ENCODE data around the gene KL. TPM values are rescaled to one million over a fixed set of nuclear protein-coding genes. Genes with fewer than 3 reads are reported as not detected.

KL gene
- polyA plus RNA-seq, 3 donors: 0.62 to 3.1 (median 0.67) TPM

DNA sequence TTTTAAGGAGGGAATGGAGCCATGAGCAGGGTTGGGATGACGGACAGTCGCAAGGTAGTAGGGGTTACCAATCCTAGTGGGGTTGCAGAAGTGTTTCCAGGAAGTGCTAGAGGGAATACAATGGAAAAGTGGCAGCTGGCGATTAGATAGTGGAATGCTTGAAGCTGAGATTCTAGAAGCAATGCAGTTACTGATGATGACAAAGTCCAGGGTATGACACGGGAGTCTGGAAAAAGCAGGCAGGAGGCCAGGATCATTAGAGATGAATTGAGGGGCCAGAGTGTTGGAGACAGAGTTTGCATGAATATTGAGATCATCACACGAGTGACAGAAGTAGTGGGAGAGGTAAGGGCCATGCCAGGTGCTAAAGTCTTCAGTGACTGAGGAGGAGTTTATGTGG is 17.3 kb upstream of the KL start:
- 68 to 91% (median 90%) methylated on average over 5 of the region's 5 CpGs for WGBS, 3 donors

GRCh38 chr13:33000365-33000764 is 15.9 kb upstream of the KL start:
- no peak overlapping the region for H3K27ac ChIP-seq (ENCODE audit: low read depth, low read length)
- WGBS, 3 donors: 92 to 100% (median 93%) methylated on average over 1 of the region's 1 CpG

More for the DNA sequence above, 17.3 kb upstream of the KL start:
- no peak overlapping the region for H3K27ac ChIP-seq (ENCODE audit: low read depth, low read length)

GRCh38 chr13:33003458-33004019 is 12.7 kb upstream of the KL start:
- H3K27ac ChIP-seq (ENCODE audit: low read depth, low read length): no peak overlapping the region
- 82 to 94% (median 93%) methylated on average over 2 of the region's 2 CpGs for WGBS, 3 donors

GRCh38 chr13:33004511-33004910 is 11.7 kb upstream of the KL start:
- 6 to 32% (median 7%) methylated on average over 3 of the region's 3 CpGs for WGBS, 3 donors
- H3K27ac ChIP-seq (ENCODE audit: low read depth, low read length): no peak overlapping the region

DNA sequence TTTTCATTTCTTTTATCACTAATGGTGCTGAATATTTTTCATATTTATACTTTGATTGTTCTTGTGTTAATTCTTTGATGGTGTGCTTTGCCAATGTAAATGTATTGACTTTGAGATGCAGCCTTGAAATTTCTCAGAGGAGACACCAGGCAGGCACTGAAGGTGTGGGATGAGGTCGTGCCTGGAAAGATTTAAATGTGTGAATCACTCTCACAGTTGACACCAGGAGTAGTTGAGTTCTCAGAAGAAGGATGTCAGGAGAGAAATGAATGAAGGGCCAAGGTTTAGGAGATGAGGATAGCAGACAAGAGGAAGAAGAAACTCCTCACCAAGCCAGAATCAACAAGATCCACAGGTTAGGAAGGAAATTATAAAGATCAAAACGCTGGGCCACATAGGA is 10.1 kb upstream of the KL start:
- H3K27ac ChIP-seq (ENCODE audit: low read depth, low read length): no peak overlapping the region
- whole genome bisulfite sequencing, 3 donors: 54 to 80% (median 68%) methylated on average over 2 of the region's 2 CpGs

DNA sequence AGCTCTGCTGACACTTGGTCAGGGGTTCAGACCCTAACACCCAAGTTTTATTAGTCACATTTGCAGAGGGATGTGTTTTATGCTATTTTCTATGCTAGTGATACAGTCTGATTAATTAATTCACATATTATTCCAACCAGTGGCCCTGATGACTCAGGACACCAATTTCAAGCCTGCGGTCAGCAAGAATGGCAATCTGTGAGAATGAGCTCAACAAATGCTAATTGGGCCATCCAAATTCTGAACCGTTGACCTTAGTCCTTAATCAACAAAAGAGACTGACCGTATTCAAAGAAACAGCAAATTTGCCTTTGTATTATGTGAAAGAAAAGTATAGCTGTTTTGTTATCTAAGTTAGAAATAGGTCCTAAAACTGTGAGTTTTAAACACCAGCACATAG is 9.6 kb upstream of the KL start:
- no peak overlapping the region for H3K27ac ChIP-seq (ENCODE audit: low read depth, low read length)
- WGBS, 3 donors: 86 to 92% (median 90%) methylated on average over 3 of the region's 3 CpGs

- H3K27ac ChIP-seq (ENCODE audit: low read depth, low read length): no peak overlapping the region
- 68 to 94% (median 93%) methylated on average over 2 of the region's 2 CpGs for WGBS, 3 donors
Measured at GRCh38 chr13:33007237-33007636, 9.0 kb upstream of the KL start.

GRCh38 chr13:33007950-33008349 is 8.3 kb upstream of the KL start:
- 92 to 99% (median 95%) methylated on average over 3 of the region's 3 CpGs for WGBS, 3 donors
- no peak overlapping the region for H3K27ac ChIP-seq (ENCODE audit: low read depth, low read length)

GRCh38 chr13:33008946-33009722 is 7.1 kb upstream of the KL start:
- WGBS, 3 donors: 48 to 60% (median 49%) methylated on average over 5 of the region's 5 CpGs
- no peak overlapping the region for H3K27ac ChIP-seq (ENCODE audit: low read depth, low read length)

GRCh38 chr13:33011828-33012470 is 4.3 kb upstream of the KL start:
- 66 to 74% (median 71%) methylated on average over 5 of the region's 5 CpGs for WGBS, 3 donors
- no peak overlapping the region for H3K27ac ChIP-seq (ENCODE audit: low read depth, low read length)

GRCh38 chr13:33014291-33014690 is 1.9 kb upstream of the KL start:
- WGBS, 3 donors: 54 to 57% (median 56%) methylated on average over 4 of the region's 4 CpGs
- H3K27ac ChIP-seq (ENCODE audit: low read depth, low read length): no peak overlapping the region

GRCh38 chr13:33015241-33015668 is 968 bp upstream of the KL start:
- WGBS, 3 donors: 39 to 48% (median 46%) methylated on average over 8 of the region's 8 CpGs
- no peak overlapping the region for H3K27ac ChIP-seq (ENCODE audit: low read depth, low read length)

DNA sequence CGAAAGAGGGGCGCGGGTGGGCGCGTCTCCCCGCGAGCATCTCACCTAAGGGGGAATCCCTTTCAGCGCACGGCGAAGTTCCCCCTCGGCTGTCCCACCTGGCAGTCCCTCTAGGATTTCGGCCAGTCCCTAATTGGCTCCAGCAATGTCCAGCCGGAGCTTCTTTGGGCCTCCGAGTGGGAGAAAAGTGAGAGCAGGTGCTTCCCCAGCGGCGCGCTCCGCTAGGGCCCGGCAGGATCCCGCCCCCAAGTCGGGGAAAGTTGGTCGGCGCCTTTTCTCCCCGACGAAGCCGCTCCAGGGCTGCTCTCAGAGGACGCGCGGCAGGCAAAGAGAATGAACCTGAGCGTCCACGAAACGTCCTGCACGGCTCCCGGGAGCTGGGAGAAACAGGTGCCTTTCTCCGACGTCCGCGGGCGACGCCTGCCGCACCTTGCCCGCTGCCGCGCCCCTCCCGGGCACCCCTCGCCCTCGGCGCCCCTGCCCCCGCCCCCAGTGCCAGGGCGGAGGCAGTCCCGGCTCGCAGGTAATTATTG is 366 bp upstream of the KL start:
- no peak overlapping the region for H3K27ac ChIP-seq (ENCODE audit: low read depth, low read length)
- WGBS, 3 donors: 4 to 13% (median 10%) methylated on average over 51 to 52 of the region's 52 CpGs

- WGBS, 3 donors: 21 to 28% (median 23%) methylated on average over 15 of the region's 15 CpGs
- no peak overlapping the region for H3K27ac ChIP-seq (ENCODE audit: low read depth, low read length)
Measured at GRCh38 chr13:33017323-33017929, 1.2 kb downstream of the KL start.

- no peak overlapping the region for H3K27ac ChIP-seq (ENCODE audit: low read depth, low read length)
- 84 to 95% (median 92%) methylated on average over 2 of the region's 2 CpGs for WGBS, 3 donors
Measured at GRCh38 chr13:33018886-33019285, 2.7 kb downstream of the KL start.

DNA sequence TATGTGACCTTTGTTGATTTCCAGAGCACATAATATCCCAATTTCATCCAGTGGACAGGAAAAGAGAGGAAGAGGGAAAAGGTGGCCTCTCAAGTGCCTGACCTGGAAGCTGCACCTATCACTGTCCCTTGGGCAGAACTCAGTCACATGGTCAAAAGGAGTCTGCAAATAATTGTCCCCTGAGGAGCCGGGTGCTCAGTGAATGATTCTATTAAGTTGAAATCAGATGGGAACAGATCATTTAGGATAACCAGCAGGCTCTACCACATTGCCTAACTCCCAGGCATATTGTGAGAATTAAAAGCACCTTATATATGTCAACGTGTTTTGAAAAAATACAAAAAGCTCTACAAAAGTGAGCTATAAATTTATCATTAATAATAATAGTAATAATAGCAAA is 6.8 kb downstream of the KL start:
- WGBS, 3 donors: 65 to 90% (median 86%) methylated on average over 2 of the region's 2 CpGs
- H3K27ac ChIP-seq (ENCODE audit: low read depth, low read length): no peak overlapping the region

GRCh38 chr13:33025220-33025744 is 9.1 kb downstream of the KL start:
- 64 to 82% (median 69%) methylated on average over 4 of the region's 4 CpGs for WGBS, 3 donors
- no peak overlapping the region for H3K27ac ChIP-seq (ENCODE audit: low read depth, low read length)

DNA sequence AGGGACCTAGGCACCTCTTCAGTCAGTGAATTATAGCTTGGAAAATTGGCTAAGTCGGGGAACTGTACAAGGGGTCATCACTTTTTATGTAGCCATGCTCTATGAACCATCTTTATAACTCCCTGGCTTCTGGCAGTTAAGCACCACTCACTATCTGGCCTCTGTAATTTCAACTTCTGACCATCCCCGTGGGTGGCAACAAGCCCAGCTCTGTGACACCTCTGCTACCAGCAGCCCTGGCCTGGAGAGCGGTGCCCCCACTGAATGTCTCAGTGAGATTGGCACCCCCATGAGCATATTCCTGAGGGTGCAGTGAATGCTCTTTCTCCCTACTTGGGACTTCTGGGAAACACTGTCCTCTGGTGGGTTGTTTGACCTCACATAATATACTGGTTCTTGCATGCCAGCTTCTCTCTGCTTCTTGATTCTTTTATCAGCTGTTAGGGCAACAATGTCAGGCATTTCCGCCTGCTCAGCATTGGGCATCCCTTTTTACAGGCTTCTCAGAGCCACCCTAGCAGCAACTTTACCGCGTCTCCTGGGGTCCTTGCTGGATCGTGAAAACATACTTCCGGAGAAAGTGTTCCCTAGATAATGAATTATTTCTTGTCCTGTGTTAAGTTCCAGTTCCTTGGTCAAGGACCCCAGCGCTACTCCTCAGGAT is 10.4 kb downstream of the KL start:
- no peak overlapping the region for H3K27ac ChIP-seq (ENCODE audit: low read depth, low read length)
- 93 to 97% (median 95%) methylated on average over 9 of the region's 9 CpGs for WGBS, 3 donors

Measured in adipose tissue (tissue), 3 donors.